ENCODE results near the gene LAX1.
"Not testable (repeated sequence)": the region's sequence is repeated elsewhere in the genome, so short reads cannot be mapped to it uniquely, and the experiment has no call there.

LAX1 gene, protein sequence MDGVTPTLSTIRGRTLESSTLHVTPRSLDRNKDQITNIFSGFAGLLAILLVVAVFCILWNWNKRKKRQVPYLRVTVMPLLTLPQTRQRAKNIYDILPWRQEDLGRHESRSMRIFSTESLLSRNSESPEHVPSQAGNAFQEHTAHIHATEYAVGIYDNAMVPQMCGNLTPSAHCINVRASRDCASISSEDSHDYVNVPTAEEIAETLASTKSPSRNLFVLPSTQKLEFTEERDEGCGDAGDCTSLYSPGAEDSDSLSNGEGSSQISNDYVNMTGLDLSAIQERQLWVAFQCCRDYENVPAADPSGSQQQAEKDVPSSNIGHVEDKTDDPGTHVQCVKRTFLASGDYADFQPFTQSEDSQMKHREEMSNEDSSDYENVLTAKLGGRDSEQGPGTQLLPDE

GRCh38 chr1:203765029-203765837, at the start of gene LAX1:
TSS of gene LAX1 (plus strand) at chr1:203765183. CDS start at chr1:203765566, 383 bp downstream.
- DNase-seq: no peak

DNA sequence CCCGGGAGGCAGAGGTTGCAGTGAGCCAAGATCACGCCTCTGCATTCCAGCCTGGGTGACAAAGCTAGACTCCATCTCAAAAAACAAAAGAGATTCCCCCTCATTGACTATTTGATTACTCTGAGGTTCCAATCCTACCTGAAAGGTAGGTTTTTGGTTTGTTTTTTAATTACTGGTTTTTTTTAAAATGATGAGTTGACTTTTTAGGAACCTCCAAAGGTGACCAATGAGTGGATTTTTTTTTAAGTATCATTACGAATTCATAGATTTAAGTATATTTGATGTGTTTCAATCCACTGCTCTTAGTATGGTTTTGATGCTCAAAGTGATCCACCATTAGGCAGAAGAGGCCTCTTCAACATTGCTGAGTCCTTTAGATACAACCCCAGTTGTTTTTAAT, 47.9 kb upstream of the LAX1 start:
- no peak for DNase-seq

- DNase-seq: no peak
Observed at GRCh38 chr1:203720242-203720641, 44.7 kb upstream of the LAX1 start.

DNA sequence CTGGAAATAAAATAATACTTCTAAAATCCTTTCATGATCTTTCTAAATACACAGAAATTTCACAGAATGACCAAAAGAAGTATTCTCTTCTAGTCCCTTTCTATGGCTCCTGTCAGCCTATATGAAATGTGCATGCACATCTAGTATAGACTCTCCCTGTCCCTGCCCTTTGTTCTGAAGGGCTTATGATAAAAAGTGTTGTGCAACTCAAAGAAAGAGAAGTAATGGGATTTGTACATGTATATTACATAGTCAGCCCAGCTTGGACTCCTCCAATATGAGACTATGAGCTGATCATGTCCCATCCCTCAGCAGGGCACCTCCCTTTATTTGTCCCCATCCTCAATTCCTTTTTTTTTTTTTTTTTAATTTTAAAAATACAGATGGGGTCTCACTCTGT, 42.1 kb upstream of the LAX1 start:
- no peak for DNase-seq

DNA sequence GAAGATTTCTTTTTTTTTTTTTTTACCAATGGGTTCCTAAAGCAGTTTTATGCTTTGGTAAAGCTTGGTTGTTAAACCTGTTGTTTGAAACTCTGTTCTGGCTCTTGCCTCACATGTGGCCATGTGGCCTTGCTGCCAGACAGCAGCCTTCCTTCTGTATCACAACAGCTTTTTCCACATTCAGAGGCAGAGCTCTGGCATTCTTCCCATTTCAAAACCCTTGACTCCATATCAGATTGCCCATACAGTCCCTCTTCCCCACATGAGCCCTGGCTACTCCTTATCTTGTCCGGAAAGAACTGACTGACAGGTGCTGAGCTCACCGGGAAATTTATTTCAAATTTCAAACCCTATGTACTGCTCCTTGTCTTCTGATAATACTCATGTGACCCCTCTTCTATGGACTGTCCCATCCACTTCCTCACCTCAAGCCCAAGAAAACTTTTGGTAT, 38.5 kb upstream of the LAX1 start:
- DNase-seq: no peak

GRCh38 chr1:203733009-203733863, 31.7 kb upstream of the LAX1 start:
- DNase-seq: no peak

- no peak for DNase-seq
Observed at GRCh38 chr1:203742436-203742835, 22.5 kb upstream of the LAX1 start.

DNA sequence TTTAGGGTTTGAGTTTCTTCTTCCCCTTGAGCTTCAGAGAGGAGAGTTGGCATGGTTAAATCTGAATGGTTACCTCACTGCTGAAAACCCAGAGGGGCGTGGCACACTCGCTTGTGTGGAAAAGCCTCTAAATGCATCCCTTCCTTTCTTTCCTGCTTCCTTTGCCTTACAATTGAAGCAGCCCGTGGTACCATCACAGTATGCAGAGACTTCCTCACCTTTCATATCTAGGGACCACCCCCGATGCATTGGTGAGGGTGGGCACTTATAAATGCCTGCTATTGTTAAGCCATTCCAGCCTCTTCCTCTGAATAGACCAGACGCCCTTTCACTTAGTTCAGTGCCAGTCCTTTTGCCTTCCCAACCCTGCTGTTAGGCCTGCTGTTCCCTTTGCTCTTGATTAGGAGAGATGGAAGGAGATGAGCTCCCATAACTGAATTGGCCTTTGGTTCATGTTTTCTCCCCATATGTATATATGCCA, 21.9 kb upstream of the LAX1 start:
- no peak for DNase-seq

GRCh38 chr1:203744075-203744972, 20.7 kb upstream of the LAX1 start:
- no peak for DNase-seq

GRCh38 chr1:203746281-203746680, 18.7 kb upstream of the LAX1 start:
- no peak for DNase-seq

- no peak for DNase-seq
Observed at GRCh38 chr1:203751051-203751450, 13.9 kb upstream of the LAX1 start.

- DNase-seq: not testable (repeated sequence)
Observed at GRCh38 chr1:203751618-203752361, 13.2 kb upstream of the LAX1 start.

GRCh38 chr1:203754455-203754864, 10.5 kb upstream of the LAX1 start:
- no peak for DNase-seq

DNA sequence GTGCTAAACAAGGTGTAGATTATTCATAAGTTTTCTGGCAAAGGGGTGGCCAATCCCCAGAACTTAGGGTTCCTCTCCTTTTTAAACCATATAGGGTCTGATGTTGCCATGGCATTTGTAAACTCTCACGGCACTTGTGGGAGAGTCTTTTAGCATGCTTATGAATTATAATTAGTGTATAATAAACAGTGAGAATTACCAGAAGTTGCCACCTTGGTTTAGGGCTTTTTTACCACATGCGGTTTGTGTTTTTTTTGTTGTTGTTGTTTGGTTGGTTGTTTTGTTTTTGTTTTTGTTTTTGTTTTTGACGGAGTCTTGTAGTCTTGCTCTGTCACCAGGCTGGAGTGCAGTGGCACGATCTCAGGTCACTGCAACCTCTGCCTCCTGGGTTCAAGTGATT, 8.9 kb upstream of the LAX1 start:
- no peak for DNase-seq

- DNase-seq: not testable (repeated sequence)
Observed at GRCh38 chr1:203758749-203759148, 6.2 kb upstream of the LAX1 start.

- DNase-seq: no peak
Observed at GRCh38 chr1:203760506-203760905, 4.5 kb upstream of the LAX1 start.

- DNase-seq: not testable (repeated sequence)
Observed at GRCh38 chr1:203761958-203762357, 3.0 kb upstream of the LAX1 start.

- DNase-seq: no peak
Observed at GRCh38 chr1:203763505-203763904, 1.5 kb upstream of the LAX1 start.

- DNase-seq: no peak
Observed at GRCh38 chr1:203764105-203765028, 616 bp upstream of the LAX1 start.

DNA sequence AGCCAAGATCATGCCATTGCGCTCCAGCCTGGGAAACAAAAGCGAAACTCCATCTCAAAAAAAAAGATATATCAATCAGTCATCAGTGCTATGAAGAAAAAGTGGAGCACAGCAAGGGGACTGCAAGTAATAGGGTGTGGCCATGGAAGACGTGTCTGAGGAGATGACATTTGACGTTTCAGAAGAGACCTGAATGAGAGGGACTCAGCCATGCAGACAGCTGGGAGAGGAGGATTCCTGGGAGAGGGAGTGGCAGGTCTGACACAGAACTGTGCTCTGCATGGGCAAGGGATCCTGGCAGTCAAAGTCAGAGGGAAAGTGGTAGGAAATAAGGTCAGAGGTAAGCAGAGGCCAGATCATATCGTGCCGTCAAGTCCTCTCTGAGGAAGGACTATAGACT, 3.3 kb downstream of the LAX1 start:
- no peak for DNase-seq

Measured in NCI-H2081 (cell line).